PFSK-1 (cell line): ENCODE data around the gene PIK3R6.

Experiments
- POLR2AphosphoS5 ChIP-seq: IDR thresholded peaks from 2 replicates; pipeline ENCODE4 v1.6.1; 2012; ENCODE audit warnings: low read depth, mild to moderate bottlenecking, control low read depth, low read length, moderate library complexity
- SIN3A ChIP-seq: IDR thresholded peaks from 2 replicates; pipeline ENCODE4 v1.6.1; 2012; ENCODE audit warnings: mild to moderate bottlenecking, low read length, moderate library complexity, borderline replicate concordance; ENCODE audit not compliant: insufficient read depth
- TAF1 ChIP-seq: IDR thresholded peaks from 2 replicates; pipeline ENCODE4 v1.6.1; 2012; ENCODE audit warnings: low read length, control low read depth, borderline replicate concordance; ENCODE audit not compliant: insufficient read depth

GRCh38 chr17:8835631-8836364 lies 31.7 kb downstream of the PIK3R6 start:
- no peak for TF ChIP-seq SIN3A
- TF ChIP-seq POLR2AphosphoS5: no peak
- no peak for TF ChIP-seq TAF1
